Esophagus (tissue), 2 donors: Measurements from ENCODE around the gene SRC. TPM values are rescaled to one million over a fixed set of nuclear protein-coding genes. Genes with fewer than 3 reads are reported as not detected.

Experiments used
- H3K27ac ChIP-seq, 2 donors: one replicate each; pipeline ENCODE4 v1.5.1; 2013; ENCODE audit warnings: low read depth in 2 of 2, mild to moderate bottlenecking in 2 of 2, inconsistent platforms in 1 of 2, low read length in 1 of 2, moderate library complexity in 1 of 2
- H3K27me3 ChIP-seq, 2 donors: one replicate each; pipeline ENCODE4 v1.6.1; 2013; ENCODE audit warnings: low read length in 2 of 2, control low read depth in 1 of 2, mild to moderate bottlenecking in 1 of 2; ENCODE audit not compliant: insufficient read depth in 2 of 2, control insufficient read depth in 1 of 2
- H3K36me3 ChIP-seq, 2 donors: one replicate each; pipeline ENCODE4 v1.6.1; 2013; ENCODE audit warnings: low read length in 1 of 2; ENCODE audit not compliant: control insufficient read depth in 2 of 2, insufficient read depth in 2 of 2
- H3K4me1 ChIP-seq, 2 donors: one replicate each; pipeline ENCODE4 v1.6.1; 2013; ENCODE audit warnings: low read length in 1 of 2; ENCODE audit not compliant: control insufficient read depth in 2 of 2, insufficient read depth in 2 of 2
- H3K4me3 ChIP-seq, 2 donors: one replicate each; pipeline ENCODE4 v1.5.1; 2013; ENCODE audit warnings: low read length in 2 of 2, mild to moderate bottlenecking in 2 of 2, low read depth in 1 of 2, moderate library complexity in 1 of 2
- H3K9me3 ChIP-seq, 2 donors: one replicate each; pipeline ENCODE4 v1.6.1; 2013; ENCODE audit warnings: mild to moderate bottlenecking in 2 of 2, low read depth in 1 of 2, low read length in 1 of 2, moderate library complexity in 1 of 2; ENCODE audit not compliant: control insufficient read depth in 2 of 2, insufficient read depth in 1 of 2
- WGBS, 2 donors: extraction: QIAGEN DNeasy Blood & Tissue Kit; methylation state at CpG; one replicate each; pipeline ENCODE4 v1.1.7; 2013; 5-methylcytosine and 5-hydroxymethylcytosine counted together
- polyA plus RNA-seq, 2 donors: library from polyadenylated mRNA; stranded (reverse); fragments of 200-250 nt; gene quantifications; one replicate each; pipeline ENCODE4 v1.2.3, GENCODE V29; 2013
- donor health status: healthy with polysubstance abuse.
- donor health status: Bipolar disorder and iron deficiency.

Gene SRC
- polyA plus RNA-seq, 2 donors = 26.9 to 59.4 TPM

- peaks cover 17 to 41% of the 10 kb centered on the region in 2 donors for H3K4me1 ChIP-seq
- peaks cover 0 to 7% of the 10 kb centered on the region in 2 donors for H3K36me3 ChIP-seq
- no peaks in the 10 kb centered on the region for H3K27me3 ChIP-seq
- no peak overlapping the region for H3K4me3 ChIP-seq
- 59 to 69% methylated on average over 16 to 18 of the region's 18 CpGs for WGBS, 2 donors
- no peaks in the 10 kb centered on the region for H3K9me3 ChIP-seq
- H3K27ac ChIP-seq = peak overlapping the region in 1 of 2 donors; percentile 1
These were observed 8.6 kb downstream of the SRC start for GRCh38 chr20:37354210-37355195.

GRCh38 chr20:37355252-37356180 is 9.6 kb downstream of the SRC start:
- 75 to 81% methylated on average over 15 of the region's 15 CpGs for WGBS, 2 donors
- Histone ChIP-seq H3K4me3 (no peak overlapping the region), H3K36me3 (peaks cover 0 to 8% of the 10 kb centered on the region in 2 donors), H3K27ac (peak overlapping the region in 1 of 2 donors; percentile 17), H3K9me3 (no peaks in the 10 kb centered on the region), H3K27me3 (no peaks in the 10 kb centered on the region), H3K4me1 (peaks cover 12 to 38% of the 10 kb centered on the region in 2 donors)

GRCh38 chr20:37356387-37356786 is 10.4 kb downstream of the SRC start:
- 28 to 39% methylated on average over 8 of the region's 8 CpGs for WGBS, 2 donors
- Histone ChIP-seq H3K36me3 (peaks cover 0 to 12% of the 10 kb centered on the region in 2 donors), H3K27me3 (no peaks in the 10 kb centered on the region), H3K4me3 (no peak overlapping the region), H3K4me1 (peaks cover 12 to 38% of the 10 kb centered on the region in 2 donors), H3K27ac (peak overlapping the region; percentile 40 to 72), H3K9me3 (no peaks in the 10 kb centered on the region)

- H3K36me3 ChIP-seq = peaks cover 0 to 13% of the 10 kb centered on the region in 2 donors
- peaks cover 12 to 38% of the 10 kb centered on the region in 2 donors for H3K4me1 ChIP-seq
- no peaks in the 10 kb centered on the region for H3K9me3 ChIP-seq
- no peak overlapping the region for H3K4me3 ChIP-seq
- 59 to 67% methylated on average over 11 of the region's 11 CpGs for WGBS, 2 donors
- peak overlapping the region; percentile 40 to 72 for H3K27ac ChIP-seq
- no peaks in the 10 kb centered on the region for H3K27me3 ChIP-seq
These were observed 11.0 kb downstream of the SRC start for GRCh38 chr20:37356961-37357371.

- Histone ChIP-seq H3K27me3 (no peaks in the 10 kb centered on the region), H3K4me1 (peaks cover 12 to 38% of the 10 kb centered on the region in 2 donors), H3K36me3 (peaks cover 0 to 16% of the 10 kb centered on the region in 2 donors), H3K27ac (peak overlapping the region; percentile 75 to 78), H3K4me3 (no peak overlapping the region), H3K9me3 (no peaks in the 10 kb centered on the region)
- WGBS, 2 donors = 53 to 68% methylated on average over 15 of the region's 15 CpGs
These were observed 11.8 kb downstream of the SRC start for GRCh38 chr20:37357481-37358365.

- peaks cover 0 to 18% of the 10 kb centered on the region in 2 donors for H3K36me3 ChIP-seq
- no peaks in the 10 kb centered on the region for H3K27me3 ChIP-seq
- peak overlapping the region; percentile 78 to 86 for H3K27ac ChIP-seq
- H3K9me3 ChIP-seq = no peaks in the 10 kb centered on the region
- no peak overlapping the region for H3K4me3 ChIP-seq
- 47 to 61% methylated on average over 22 to 23 of the region's 23 CpGs for WGBS, 2 donors
- peaks cover 12 to 38% of the 10 kb centered on the region in 2 donors for H3K4me1 ChIP-seq
These were observed 12.6 kb downstream of the SRC start for GRCh38 chr20:37358366-37359150.

GRCh38 chr20:37359331-37359730 is 13.4 kb downstream of the SRC start:
- Histone ChIP-seq H3K9me3 (no peaks in the 10 kb centered on the region), H3K27me3 (no peaks in the 10 kb centered on the region), H3K36me3 (peaks cover 0 to 20% of the 10 kb centered on the region in 2 donors), H3K4me1 (peaks cover 12 to 38% of the 10 kb centered on the region in 2 donors), H3K4me3 (no peak overlapping the region), H3K27ac (peak overlapping the region; percentile 78 to 86)
- WGBS, 2 donors = 67 to 75% methylated on average over 9 of the region's 9 CpGs

GRCh38 chr20:37359836-37360235 is 13.9 kb downstream of the SRC start:
- Histone ChIP-seq H3K36me3 (peaks cover 0 to 20% of the 10 kb centered on the region in 2 donors), H3K27ac (no peak overlapping the region), H3K4me1 (peaks cover 12 to 38% of the 10 kb centered on the region in 2 donors), H3K9me3 (no peaks in the 10 kb centered on the region), H3K27me3 (no peaks in the 10 kb centered on the region), H3K4me3 (no peak overlapping the region)
- WGBS, 2 donors = 80 to 83% methylated on average over 5 of the region's 5 CpGs
